ENCODE data around the gene HID1. TPM values are rescaled to one million over a fixed set of nuclear protein-coding genes. Genes with fewer than 3 reads are reported as not detected.

HID1 gene
- total RNA-seq, 3 donors from 2014 or later, result 29.9 to 56.9 (median 47.4) TPM

DNA sequence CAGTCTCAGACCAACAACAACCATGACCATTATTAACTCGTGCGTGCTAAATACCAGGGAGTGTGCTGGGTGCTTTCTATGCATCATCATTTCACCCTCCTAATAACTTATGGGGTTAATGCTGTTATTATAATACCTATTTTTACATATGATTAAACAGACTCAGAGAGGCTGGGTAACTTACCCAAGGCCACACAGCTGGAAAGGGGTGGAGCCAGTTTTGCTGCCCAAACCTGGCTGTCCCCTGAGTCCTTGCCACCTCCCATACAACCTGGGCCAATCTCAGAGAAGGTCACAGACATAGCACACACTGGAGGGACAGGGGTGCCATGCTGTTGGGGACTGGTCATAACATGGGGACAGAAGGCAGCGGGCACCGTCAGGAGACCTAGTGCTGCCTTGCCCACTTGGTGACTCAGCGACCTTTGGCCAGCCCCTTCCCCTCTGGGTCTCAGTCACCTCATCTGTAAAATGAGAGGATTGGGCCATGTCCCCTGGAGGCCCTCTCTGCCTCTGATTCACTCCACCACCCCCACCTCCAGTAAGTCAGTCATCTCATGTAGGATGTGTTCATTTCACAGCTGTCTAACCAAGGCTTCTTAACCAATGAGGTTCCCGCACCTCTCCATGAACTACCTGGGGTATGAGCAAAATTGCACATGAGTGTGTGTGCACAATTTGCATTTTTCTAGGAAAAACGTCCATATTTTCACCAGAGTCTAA, 67.7 kb downstream of the HID1 start:
- no peaks in the 10 kb centered on the region for H3K4me1 ChIP-seq (ENCODE audit: low read depth)
- no peaks in the 10 kb centered on the region for H3K36me3 ChIP-seq (ENCODE audit: low read depth)
- ATAC-seq, result no peak
- no peak for DNase-seq
- intact Hi-C loops (cut with DNase I, micrococcal nuclease), result no loop called here
- no peak overlapping the region for H3K4me3 ChIP-seq
- TF ChIP-seq CTCF (IDR thresholded peaks at IDR 0.05), result no peak
- H3K9me3 ChIP-seq, result no peaks in the 10 kb centered on the region

- ATAC-seq (no peak), DNase-seq (no peak)
- H3K36me3 ChIP-seq (ENCODE audit: low read depth), result no peaks in the 10 kb centered on the region
- no peak for TF ChIP-seq CTCF (IDR thresholded peaks at IDR 0.05)
- no peak overlapping the region for H3K4me3 ChIP-seq
- H3K4me1 ChIP-seq (ENCODE audit: low read depth), result no peaks in the 10 kb centered on the region
- no peaks in the 10 kb centered on the region for H3K9me3 ChIP-seq
- intact Hi-C loops (cut with DNase I, micrococcal nuclease), result no loop called here
Observed at GRCh38 chr17:74903671-74904070, 68.9 kb downstream of the HID1 start.

GRCh38 chr17:74903034-74903433, 69.5 kb downstream of the HID1 start:
- H3K36me3 ChIP-seq (ENCODE audit: low read depth), result no peaks in the 10 kb centered on the region
- H3K4me3 ChIP-seq, result no peak overlapping the region
- ATAC-seq, result no peak
- H3K9me3 ChIP-seq, result no peaks in the 10 kb centered on the region
- no peak for DNase-seq
- no peak for TF ChIP-seq CTCF (IDR thresholded peaks at IDR 0.05)
- intact Hi-C loops (cut with DNase I, micrococcal nuclease), result no loop called here
- H3K4me1 ChIP-seq (ENCODE audit: low read depth), result no peaks in the 10 kb centered on the region

DNA sequence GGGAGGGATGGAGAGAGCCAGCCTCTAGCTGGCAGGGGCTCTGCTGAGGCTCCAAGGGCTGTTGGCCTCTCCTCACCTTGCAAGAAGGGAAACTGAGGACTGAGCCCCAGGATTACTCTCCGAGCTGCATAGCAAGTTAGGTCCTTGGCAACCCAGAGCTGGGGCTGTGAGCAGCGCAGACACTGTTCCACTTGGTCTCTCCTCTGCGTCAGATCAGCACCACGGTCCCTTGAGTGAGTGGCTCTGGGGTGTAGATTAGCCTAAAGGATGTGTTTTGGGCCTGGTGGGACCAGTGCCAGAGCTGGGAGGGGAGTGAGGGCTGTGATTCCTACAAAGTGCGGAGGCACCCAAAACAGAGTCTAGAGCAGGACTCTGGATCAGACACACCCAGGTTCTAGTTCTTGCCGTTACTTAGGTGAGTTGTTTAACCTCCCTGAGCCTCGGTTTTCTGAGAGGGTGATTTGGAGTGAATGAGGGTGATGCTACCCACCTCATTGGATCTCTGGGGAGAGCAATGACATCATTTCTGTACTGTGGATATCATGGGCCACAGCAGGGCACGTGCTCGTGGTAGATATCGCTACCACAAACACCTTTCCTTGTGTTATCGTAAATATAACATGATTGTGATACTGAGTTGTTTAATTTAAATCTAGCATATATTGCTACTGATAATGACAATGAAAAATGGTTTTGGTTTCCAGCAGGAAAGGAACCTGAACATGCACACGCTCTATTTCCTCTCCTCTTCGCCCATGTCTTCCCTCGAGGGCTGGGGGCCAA, 71.0 kb downstream of the HID1 start:
- H3K4me3 ChIP-seq, result no peak overlapping the region
- intact Hi-C loops (cut with DNase I, micrococcal nuclease), result no loop called here
- no peak for ATAC-seq
- DNase-seq, result no peak
- no peaks in the 10 kb centered on the region for H3K9me3 ChIP-seq
- no peak for TF ChIP-seq CTCF (IDR thresholded peaks at IDR 0.05)
- H3K36me3 ChIP-seq (ENCODE audit: low read depth), result no peaks in the 10 kb centered on the region
- no peaks in the 10 kb centered on the region for H3K4me1 ChIP-seq (ENCODE audit: low read depth)

Other genes starting within 250 kb of the HID1 start
- 1 to 10 TPM; 4.3 to 9.8 (median 9.0) TPM for gene RAB37, start 235.5 kb downstream of the HID1 start, total RNA-seq
- 100 to 1,000 TPM; 109 to 281 (median 164) TPM for gene NHERF1, start 224.1 kb downstream of the HID1 start, total RNA-seq
- gene NAT9, start 196.4 kb downstream of the HID1 start, total RNA-seq, result 10 to 100 TPM; 35.8 to 40.6 (median 39.8) TPM
- 1 to 10 TPM in 1 of 3 donors, under 1 TPM in 2; 0.35 to 1.4 (median 0.55) TPM for gene GRIN2C, start 112.9 kb downstream of the HID1 start, total RNA-seq
- gene FDXR, start 99.8 kb downstream of the HID1 start, total RNA-seq, result 10 to 100 TPM; 10.6 to 14.8 (median 12.0) TPM
- 1 to 10 TPM in 2 of 3 donors, under 1 TPM in 1; 0.14 to 4.2 (median 1.1) TPM for gene FADS6, start 79.1 kb downstream of the HID1 start, total RNA-seq
- gene USH1G, start 49.5 kb downstream of the HID1 start, total RNA-seq, result not detected
- 100 to 1,000 TPM in 1 of 3 donors, 10 to 100 TPM in 2; 15.3 to 135 (median 54.0) TPM for gene OTOP2, start 48.5 kb downstream of the HID1 start, total RNA-seq
- 1 to 10 TPM in 2 of 3 donors, under 1 TPM in 1; 0.38 to 2.8 (median 1.5) TPM for gene OTOP3, start 36.9 kb downstream of the HID1 start, total RNA-seq
- 10 to 100 TPM in 1 of 3 donors, 1 to 10 TPM in 2; 2.2 to 14.0 (median 3.1) TPM for gene CDR2L, start 14.9 kb upstream of the HID1 start, total RNA-seq
- 10 to 100 TPM; 24.7 to 32.9 (median 25.4) TPM for gene MRPL58, start 39.9 kb upstream of the HID1 start, total RNA-seq
- gene ATP5PD, start 74.2 kb upstream of the HID1 start, total RNA-seq, result 100 to 1,000 TPM; 292 to 362 (median 338) TPM
- gene KCTD2, start 74.5 kb upstream of the HID1 start, total RNA-seq, result 10 to 100 TPM; 19.1 to 30.0 (median 21.2) TPM
- gene SLC16A5, start 115.2 kb upstream of the HID1 start, total RNA-seq, result 10 to 100 TPM; 18.2 to 58.8 (median 26.4) TPM
- 10 to 100 TPM; 16.7 to 24.3 (median 18.3) TPM for gene ARMC7, start 137.2 kb upstream of the HID1 start, total RNA-seq
- 10 to 100 TPM; 57.2 to 97.6 (median 75.4) TPM for gene NT5C, start 159.0 kb upstream of the HID1 start, total RNA-seq
- 100 to 1,000 TPM; 105 to 314 (median 209) TPM for gene JPT1, start 181.8 kb upstream of the HID1 start, total RNA-seq
- gene SUMO2, start 210.2 kb upstream of the HID1 start, total RNA-seq, result 100 to 1,000 TPM; 218 to 304 (median 254) TPM
- gene NUP85, start 232.9 kb upstream of the HID1 start, total RNA-seq, result 10 to 100 TPM; 48.4 to 63.4 (median 62.2) TPM

Measured in mucosa of descending colon (tissue), 3 donors.